ENCODE results near the gene SLC1A2.

DNA sequence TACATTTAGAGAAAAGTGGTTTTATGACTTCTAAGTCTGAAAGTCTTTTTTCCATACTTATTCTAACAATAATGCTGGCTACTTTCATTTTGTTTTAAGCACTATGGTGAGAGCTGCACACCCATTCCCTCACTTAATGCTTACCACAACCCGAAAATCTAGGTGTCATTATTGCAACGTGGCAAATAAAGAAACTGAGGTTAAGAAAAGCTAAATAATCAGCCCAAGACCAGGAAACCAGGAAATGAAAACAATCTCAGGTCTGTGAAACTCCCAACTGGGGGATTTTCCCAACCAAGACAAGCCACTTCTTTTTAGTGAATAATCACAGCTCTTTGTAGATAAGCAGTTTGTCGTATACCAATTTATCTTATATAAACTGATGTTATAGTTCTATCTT lies 126.3 kb downstream of the SLC1A2 start:
- TF ChIP-seq, protein P1, sequence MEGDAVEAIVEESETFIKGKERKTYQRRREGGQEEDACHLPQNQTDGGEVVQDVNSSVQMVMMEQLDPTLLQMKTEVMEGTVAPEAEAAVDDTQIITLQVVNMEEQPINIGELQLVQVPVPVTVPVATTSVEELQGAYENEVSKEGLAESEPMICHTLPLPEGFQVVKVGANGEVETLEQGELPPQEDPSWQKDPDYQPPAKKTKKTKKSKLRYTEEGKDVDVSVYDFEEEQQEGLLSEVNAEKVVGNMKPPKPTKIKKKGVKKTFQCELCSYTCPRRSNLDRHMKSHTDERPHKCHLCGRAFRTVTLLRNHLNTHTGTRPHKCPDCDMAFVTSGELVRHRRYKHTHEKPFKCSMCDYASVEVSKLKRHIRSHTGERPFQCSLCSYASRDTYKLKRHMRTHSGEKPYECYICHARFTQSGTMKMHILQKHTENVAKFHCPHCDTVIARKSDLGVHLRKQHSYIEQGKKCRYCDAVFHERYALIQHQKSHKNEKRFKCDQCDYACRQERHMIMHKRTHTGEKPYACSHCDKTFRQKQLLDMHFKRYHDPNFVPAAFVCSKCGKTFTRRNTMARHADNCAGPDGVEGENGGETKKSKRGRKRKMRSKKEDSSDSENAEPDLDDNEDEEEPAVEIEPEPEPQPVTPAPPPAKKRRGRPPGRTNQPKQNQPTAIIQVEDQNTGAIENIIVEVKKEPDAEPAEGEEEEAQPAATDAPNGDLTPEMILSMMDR (IDR thresholded peaks at IDR 0.05; ENCODE audit: extremely low read depth in 1 of 2, insufficient read depth in 1 of 2, low read depth in 1 of 2, low read length in 2 of 2): no peak
- TF ChIP-seq POLR2A (IDR thresholded peaks at IDR 0.05; ENCODE audit: low read depth, low read length): no peak

All from endothelial cell of umbilical vein (primary cell).